GM12878 (cell line): ENCODE data around the gene ARHGEF37. TPM values are rescaled to one million over a fixed set of nuclear protein-coding genes. Genes with fewer than 3 reads are reported as not detected.

ENCODE experiments used
- ATAC-seq: fragments of 200-7000 bp; cut with Tn5 transposase; 3 replicates; pipeline ENCODE4 v1.9.1; 2020; ENCODE audit warnings: mild to moderate bottlenecking, moderate library complexity
- BruUV-seq: library from RNA; stranded (reverse); fragments of 400-500 nt; replicated peaks from 2 replicates; lab custom pipeline; 2021; lab: Mats Ljungman, UMichigan
- CTCF ChIA-PET: fragments of 300-600 bp; sonication (Branson Sonifier 250); formaldehyde crosslinking; extraction: SDS; loops from one replicate; lab custom pipeline; 2021; ENCODE audit warnings: inconsistent platforms; lab: Yijun Ruan, JAX
- POLR2A ChIA-PET: fragments of 350-600 bp; formaldehyde crosslinking; extraction: SDS; loops from one replicate; lab custom pipeline; 2021; ENCODE audit warnings: inconsistent platforms; lab: Charles Lee
- RAD21 ChIA-PET: fragments of 300-600 bp; sonication (Branson Sonifier 250); formaldehyde crosslinking; loops from one replicate; lab custom pipeline; 2023; ENCODE audit warnings: antibody characterized with exemption; ENCODE audit not compliant: unreplicated experiment; lab: Charles Lee
- SMC1A ChIA-PET: fragments of 300-600 bp; sonication (Branson Sonifier 250); formaldehyde crosslinking; loops from one replicate; lab custom pipeline; 2023; ENCODE audit not compliant: unreplicated experiment, uncharacterized antibody; lab: Charles Lee
- DNase-seq: peaks from one replicate; pipeline ENCODE4 v3.0.0-alpha.2; 2011; ENCODE audit warnings: low read depth, low spot score
- FAIRE-seq: peaks from 3 replicates; lab custom pipeline; 2011; peaks lifted over from hg19 to GRCh38; lab: Jason Lieb, UNC
- H2AFZ ChIP-seq: 2 replicates; pipeline ENCODE4 v1.6.0; 2011; ENCODE audit warnings: low read depth, low read length, control low read depth; ENCODE audit not compliant: control insufficient read depth
- H3K27ac ChIP-seq: 2 replicates; pipeline ENCODE4 v1.5.1; 2011; ENCODE audit warnings: control low read depth; ENCODE audit not compliant: control insufficient read depth, insufficient read depth
- H3K27me3 ChIP-seq, 2 experiments: replicated peaks in 1 of 2; 2 replicates each; pipeline versions ENCODE4 v1.6.0 to v1.6.1; 2011; ENCODE audit warnings: low read length in 1 of 2; ENCODE audit not compliant: control insufficient read depth in 2 of 2, insufficient read depth in 2 of 2
- H3K36me3 ChIP-seq, 2 experiments: 2 replicates each; pipeline ENCODE4 v1.5.1; 2011; ENCODE audit warnings: low read length in 1 of 2; ENCODE audit not compliant: control insufficient read depth in 2 of 2, insufficient read depth in 2 of 2
- H3K4me1 ChIP-seq: 2 replicates; pipeline ENCODE4 v1.6.1; 2011; ENCODE audit warnings: mild to moderate bottlenecking, low read length, moderate library complexity, mixed read lengths; ENCODE audit not compliant: control insufficient read depth, insufficient read depth
- H3K4me2 ChIP-seq: 2 replicates; pipeline ENCODE4 v1.6.0; 2011; ENCODE audit warnings: control low read depth; ENCODE audit not compliant: control insufficient read depth, insufficient read depth
- H3K4me3 ChIP-seq: fragments of 200-600 bp; sonication (generic); 2 replicates; pipeline ENCODE4 v1.5.1; 2016
- H3K79me2 ChIP-seq: 2 replicates; pipeline ENCODE4 v1.6.0; 2011; ENCODE audit warnings: low read length; ENCODE audit not compliant: control insufficient read depth, insufficient read depth
- H3K9ac ChIP-seq: 2 replicates; pipeline ENCODE4 v1.8.0; 2011; ENCODE audit warnings: low read length, control low read depth, mixed read lengths; ENCODE audit not compliant: control insufficient read depth, insufficient read depth
- H3K9me3 ChIP-seq: replicated peaks from 3 replicates; pipeline ENCODE4 v1.5.1; 2011; ENCODE audit warnings: mild to moderate bottlenecking, low read length; ENCODE audit not compliant: control insufficient read depth, insufficient read depth
- H4K20me1 ChIP-seq: 2 replicates; pipeline ENCODE4 v1.6.0; 2011; ENCODE audit not compliant: control insufficient read depth, insufficient read depth
- EP300 ChIP-seq, 2 experiments: fragments of 150-350 bp in 1 of 2; IDR thresholded peaks; 2 replicates each; pipeline ENCODE4 v1.6.1; 2011 to 2012; ENCODE audit warnings: low read depth in 2 of 2, low read length in 2 of 2, borderline replicate concordance in 1 of 2, improper control_type of control experiment in 1 of 2, inconsistent platforms in 1 of 2; ENCODE audit not compliant: control insufficient read depth in 1 of 2
- GABPA ChIP-seq: IDR thresholded peaks from 2 replicates; pipeline ENCODE4 v1.6.1; 2014; ENCODE audit warnings: antibody characterized with exemption, low read depth, mild to moderate bottlenecking, inconsistent platforms
- JUNB ChIP-seq: IDR thresholded peaks from 2 replicates; pipeline ENCODE4 v1.6.1; 2016; ENCODE audit warnings: antibody characterized with exemption, mild to moderate bottlenecking
- LARP7 ChIP-seq: fragments of 450-650 bp; IDR thresholded peaks from 2 replicates; pipeline ENCODE4 v1.6.1; 2017; ENCODE audit warnings: mild to moderate bottlenecking
- MEF2B ChIP-seq: fragments of 450-650 bp; IDR thresholded peaks from 2 replicates; pipeline ENCODE4 v1.6.1; 2018; ENCODE audit warnings: mild to moderate bottlenecking, moderate library complexity; ENCODE audit not compliant: partially characterized antibody, poor library complexity, severe bottlenecking
- NFYA ChIP-seq: IDR thresholded peaks from 2 replicates; pipeline ENCODE4 v1.6.1; 2011; ENCODE audit warnings: low read depth, mild to moderate bottlenecking, low read length, improper control_type of control experiment, borderline replicate concordance
- NFYB ChIP-seq: IDR thresholded peaks from 2 replicates; pipeline ENCODE4 v1.6.1; 2011; ENCODE audit warnings: low read depth, mild to moderate bottlenecking, low read length, improper control_type of control experiment, moderate library complexity; ENCODE audit not compliant: insufficient read depth
- RELA ChIP-seq: fragments of 450-650 bp; IDR thresholded peaks from 2 replicates; pipeline ENCODE4 v1.8.0; 2014; ENCODE audit warnings: borderline replicate concordance; ENCODE audit not compliant: partially characterized antibody
- RUNX3 ChIP-seq: IDR thresholded peaks from 2 replicates; pipeline ENCODE4 v1.6.1; 2012; ENCODE audit warnings: low read length, inconsistent platforms
- SIN3A ChIP-seq: IDR thresholded peaks from 2 replicates; pipeline ENCODE4 v1.6.1; 2012; ENCODE audit warnings: low read depth, low read length, improper control_type of control experiment
- SREBF1 ChIP-seq: IDR thresholded peaks from 2 replicates; pipeline ENCODE4 v1.6.1; 2012; ENCODE audit warnings: mild to moderate bottlenecking, low read length
- TARDBP ChIP-seq: IDR thresholded peaks from 2 replicates; pipeline ENCODE4 v1.6.1; 2016; ENCODE audit warnings: borderline replicate concordance
- TCF12 ChIP-seq: IDR thresholded peaks from 2 replicates; pipeline ENCODE4 v1.6.1; 2011; ENCODE audit warnings: low read depth, mild to moderate bottlenecking, low read length
- ZBTB40 ChIP-seq: fragments of 450-650 bp; IDR thresholded peaks from 2 replicates; pipeline ENCODE4 v1.6.1; 2016; ENCODE audit warnings: mild to moderate bottlenecking, moderate library complexity, borderline replicate concordance
- ZNF274 ChIP-seq: IDR thresholded peaks from one replicate; pipeline ENCODE4 v1.8.0; 2011; ENCODE audit not compliant: insufficient read length, insufficient read depth
- ZNF622 ChIP-seq: fragments of 450-650 bp; IDR thresholded peaks from 2 replicates; pipeline ENCODE4 v1.6.1; 2017; ENCODE audit warnings: mild to moderate bottlenecking, inconsistent platforms
- ZZZ3 ChIP-seq: IDR thresholded peaks from 2 replicates; pipeline ENCODE4 v1.6.1; 2011; ENCODE audit warnings: low read depth; ENCODE audit not compliant: control insufficient read depth, insufficient read length
- WGBS: methylation state at CpG from one replicate; pipeline ENCODE4 v1.1.6; 2016; ENCODE audit warnings: low lambda C conversion rate; ENCODE audit not compliant: insufficient replicate concordance, insufficient coverage; ENCODE audit errors: missing lambda C conversion rate; 5-methylcytosine and 5-hydroxymethylcytosine counted together
- in situ Hi-C: fragments of 300-500 bp; cut with MboI; formaldehyde crosslinking; loops from 9 replicates; pipeline ENCODE4 v1.14.3; 2018; ENCODE audit warnings: mixed read lengths
- intact Hi-C: fragments of 100-400 bp; cut with micrococcal nuclease; formaldehyde crosslinking; loops from one replicate; pipeline ENCODE4 v1.14.2; 2022; ENCODE audit not compliant: unreplicated experiment
- polyA plus RNA-seq, 11 experiments: library from polyadenylated mRNA; depleted of rRNA in 4 of 11; unstranded in 6 of 11; stranded (reverse) in 5 of 11; fragments of >200 nt; fragmentation: Nextera tagmentation in 4 of 11; fragmentation: Illumina TruSeq in 1 of 11; extraction: Ambion mirVana in 4 of 11; extraction: Trizol in 1 of 11; gene quantifications; 1 replicate in 1 of 11; 2 replicates in 10 of 11; pipeline versions ENCODE4 v1.2.1 to v1.2.3, GENCODE V29; 2011 to 2016; ENCODE audit warnings: inconsistent platforms in 2 of 11, missing spikeins in 2 of 11, low read depth in 1 of 11
- total RNA-seq, 4 experiments: library from RNA; depleted of rRNA in 3 of 4; stranded (reverse); fragments of >200 nt in 3 of 4; fragmentation: Illumina TruSeq in 1 of 4; extraction: Trizol in 1 of 4; gene quantifications; 2 replicates each; pipeline versions ENCODE4 v1.2.1 to v1.2.3, GENCODE V29; 2013 to 2021
- TF ChIP-seq, protein P1 (sequence below): IDR thresholded peaks from 2 replicates; pipeline ENCODE4 v1.6.1; 2012; ENCODE audit warnings: low read depth, low read length, improper control_type of control experiment
- TF ChIP-seq, protein P2 (sequence below): fragments of 450-650 bp; IDR thresholded peaks from 2 replicates; pipeline ENCODE4 v1.6.1; 2016; ENCODE audit warnings: mild to moderate bottlenecking

ARHGEF37 gene
- total and polyA plus RNA-seq, 10 of the 15 experiments (the other 5 are each of a cell fraction or from before 2014, with no cell fraction given) = 0.16 to 1.1 (median 0.63) TPM

DNA sequence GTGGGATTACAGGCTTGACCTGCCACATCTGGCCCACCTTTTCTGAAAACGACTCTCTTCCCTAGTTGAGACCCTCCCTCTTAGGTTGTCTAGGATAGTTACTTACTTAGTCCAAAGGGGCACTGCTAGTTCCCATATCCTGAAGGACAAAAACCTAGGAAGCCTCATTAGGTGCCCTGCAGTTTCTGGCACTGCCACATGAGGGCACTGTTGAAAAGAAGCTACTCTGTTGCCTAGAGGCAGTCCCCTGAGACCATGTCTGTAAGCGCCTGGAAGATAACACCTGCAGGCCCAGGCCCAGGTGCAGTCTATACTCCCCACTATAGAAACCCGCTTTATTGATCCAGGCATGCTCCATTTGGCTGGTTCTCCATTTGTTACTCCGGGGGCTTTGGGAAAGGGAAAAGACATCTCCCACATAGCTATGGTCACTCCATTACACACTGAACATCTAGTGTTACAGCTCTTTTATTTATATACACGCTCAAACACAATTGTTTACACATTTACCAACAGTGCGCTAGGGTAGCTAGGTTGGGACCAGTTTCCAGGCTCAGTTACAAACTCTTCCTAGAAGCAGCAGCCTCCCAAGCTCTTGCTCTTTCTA, 75.4 kb downstream of the ARHGEF37 start:
- Histone ChIP-seq H3K79me2 (no peaks in the 10 kb centered on the region), H3K36me3 (no peaks in the 10 kb centered on the region), H3K4me1 (no peaks in the 10 kb centered on the region), H2AFZ (no peak overlapping the region), H3K4me3 (no peak overlapping the region), H3K4me2 (no peak overlapping the region), H4K20me1 (no peaks in the 10 kb centered on the region), H3K27ac (no peak overlapping the region), H3K9ac (no peak overlapping the region), H3K27me3 (no peaks in the 10 kb centered on the region; a peak in 1 of 4 replicates), H3K9me3 (peaks cover 6% of the 10 kb centered on the region; the same call in 2 of the 3 replicates)
- ChIA-PET SMC1A (interaction anchor here (0.7 to 13.2 kb wide), 19 partner anchors 11 to 198 kb away, joined by 3 to 210 read pairs (median 3); no protein-coding TSS in a partner anchor), CTCF (interaction anchor here (0.6 to 13.8 kb wide), 31 partner anchors 8 to 334 kb away, joined by 3 to 349 read pairs (median 4); partner anchors contain the start of gene PPARGC1B), RAD21 (interaction anchor here (0.8 to 2.4 kb wide), 17 partner anchors 10 to 334 kb away, joined by 3 to 45 read pairs (median 5); no protein-coding TSS in a partner anchor), POLR2A (interaction anchor here (1.0 kb wide), 1 partner anchor 10 kb away, joined by 4 read pairs; no protein-coding TSS in a partner anchor)
- ATAC-seq = peak; percentile 73
- no peak for FAIRE-seq
- in situ Hi-C loops (no loop called here), intact Hi-C loops (loop anchor here (1.0 kb wide), 1 partner anchor 172 kb away; no protein-coding TSS in a partner anchor)
- BruUV-seq = no TSS peak
- no peak for DNase-seq
- 22% methylated on average over 6 of the region's 6 CpGs for WGBS
- TF ChIP-seq RELA (no peak), TCF12 (no peak), SREBF1 (no peak), LARP7 (no peak), ZNF274 (no peak), NFYB (no peak), ZBTB40 (no peak), RUNX3 (no peak), MEF2B (peak; percentile 95), TARDBP (no peak), ZNF622 (no peak), JUNB (no peak), EP300 (IDR thresholded peaks at IDR 0.05; ENCODE audit: borderline replicate concordance in 1 of 2, control insufficient read depth in 1 of 2, low read depth in 2 of 2, low read length in 2 of 2) (no peak), ZZZ3 (no peak), SIN3A (no peak), GABPA (no peak), NFYA (no peak)
- TF ChIP-seq, protein P1, sequence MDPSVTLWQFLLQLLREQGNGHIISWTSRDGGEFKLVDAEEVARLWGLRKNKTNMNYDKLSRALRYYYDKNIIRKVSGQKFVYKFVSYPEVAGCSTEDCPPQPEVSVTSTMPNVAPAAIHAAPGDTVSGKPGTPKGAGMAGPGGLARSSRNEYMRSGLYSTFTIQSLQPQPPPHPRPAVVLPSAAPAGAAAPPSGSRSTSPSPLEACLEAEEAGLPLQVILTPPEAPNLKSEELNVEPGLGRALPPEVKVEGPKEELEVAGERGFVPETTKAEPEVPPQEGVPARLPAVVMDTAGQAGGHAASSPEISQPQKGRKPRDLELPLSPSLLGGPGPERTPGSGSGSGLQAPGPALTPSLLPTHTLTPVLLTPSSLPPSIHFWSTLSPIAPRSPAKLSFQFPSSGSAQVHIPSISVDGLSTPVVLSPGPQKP = no peak
- TF ChIP-seq, protein P2, sequence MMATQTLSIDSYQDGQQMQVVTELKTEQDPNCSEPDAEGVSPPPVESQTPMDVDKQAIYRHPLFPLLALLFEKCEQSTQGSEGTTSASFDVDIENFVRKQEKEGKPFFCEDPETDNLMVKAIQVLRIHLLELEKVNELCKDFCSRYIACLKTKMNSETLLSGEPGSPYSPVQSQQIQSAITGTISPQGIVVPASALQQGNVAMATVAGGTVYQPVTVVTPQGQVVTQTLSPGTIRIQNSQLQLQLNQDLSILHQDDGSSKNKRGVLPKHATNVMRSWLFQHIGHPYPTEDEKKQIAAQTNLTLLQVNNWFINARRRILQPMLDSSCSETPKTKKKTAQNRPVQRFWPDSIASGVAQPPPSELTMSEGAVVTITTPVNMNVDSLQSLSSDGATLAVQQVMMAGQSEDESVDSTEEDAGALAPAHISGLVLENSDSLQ = no peak
